Kidney (tissue), 14 donors: ENCODE data around the gene ALK. TPM values are rescaled to one million over a fixed set of nuclear protein-coding genes. Genes with fewer than 3 reads are reported as not detected.

Experiments used
- DNase-seq, 5 donors: peaks; one replicate each; pipeline ENCODE4 v3.0.0-alpha.2; 2013 to 2020
- FAIRE-seq: peaks from 2 replicates; lab custom pipeline; 2012; peaks lifted over from hg19 to GRCh38; lab: Jason Lieb, UNC
- H3K27ac ChIP-seq, 2 donors: one replicate each; pipeline ENCODE4 v1.7.0; 2013; ENCODE audit warnings: low read depth in 2 of 2, low read length in 2 of 2, inconsistent platforms in 1 of 2
- H3K27me3 ChIP-seq: one replicate; pipeline ENCODE4 v1.7.1; 2013; ENCODE audit warnings: low read length, inconsistent platforms; ENCODE audit not compliant: control insufficient read depth, insufficient read depth
- H3K36me3 ChIP-seq, 3 donors: one replicate each; pipeline versions ENCODE4 v1.7.0 to v1.7.1; 2013; ENCODE audit warnings: low read length in 3 of 3, control low read depth in 1 of 3, inconsistent platforms in 1 of 3; ENCODE audit not compliant: insufficient read depth in 3 of 3, control insufficient read depth in 2 of 3
- H3K4me1 ChIP-seq, 3 donors: one replicate each; pipeline versions ENCODE4 v1.7.0 to v1.7.1; 2013; ENCODE audit warnings: low read length in 3 of 3, inconsistent platforms in 1 of 3, low read depth in 1 of 3; ENCODE audit not compliant: control insufficient read depth in 2 of 3, insufficient read depth in 2 of 3
- H3K4me3 ChIP-seq, 3 donors: one replicate each; pipeline versions ENCODE4 v1.7.0 to v1.8.1; 2013; ENCODE audit warnings: low read length in 3 of 3, control low read depth in 1 of 3, inconsistent platforms in 1 of 3
- H3K9ac ChIP-seq, 3 donors: one replicate each; pipeline versions ENCODE4 v1.7.0 to v1.7.1; 2013; ENCODE audit warnings: low read length in 3 of 3, control low read depth in 1 of 3, inconsistent platforms in 1 of 3
- H3K9me3 ChIP-seq, 3 donors: one replicate each; pipeline versions ENCODE4 v1.7.0 to v1.7.1; 2013; ENCODE audit warnings: low read length in 3 of 3, control low read depth in 1 of 3, inconsistent platforms in 1 of 3; ENCODE audit not compliant: control insufficient read depth in 2 of 3, insufficient read depth in 1 of 3
- intact Hi-C: fragments of 100-400 bp; cut with DNase I; formaldehyde crosslinking; loops from one replicate; pipeline ENCODE4 v1.11.1; 2022
- polyA plus RNA-seq: library from polyadenylated mRNA; stranded (reverse); fragments of 350-450 nt; fragmentation: Illumina TruSeq; extraction: RNeasy Lipid Tissue Mini Kit (QIAGEN cat#74804); gene quantifications from one replicate; pipeline ENCODE4 v1.2.3, GENCODE V29; 2014; ENCODE audit warnings: low read depth, low replicate concordance; ENCODE audit not compliant: insufficient read depth
- total RNA-seq: library from RNA; stranded (reverse); fragmentation: NEBNext Ultra II Directional; extraction: Animal tissue kit (Norgen Biotek cat#: 25700); gene quantifications from one replicate; pipeline ENCODE4 v1.2.1, GENCODE V29; 2021
- TF ChIP-seq, protein P1 (sequence below): IDR thresholded peaks from 3 replicates; pipeline ENCODE4 v1.5.1; 2012; ENCODE audit warnings: mild to moderate bottlenecking, moderate library complexity, borderline replicate concordance; ENCODE audit not compliant: insufficient read depth; ENCODE audit errors: extremely low read depth
- donor health status: control.
- donor health status: control.
- donor health status: control.
- donor health status: control.
- donor health status: control.
- donor health status: DM: yes; HTN: yes; CAD: no.
- donor health status: Normal renal cell carcinoma (clear cell type).

The ALK gene
- total and polyA plus RNA-seq, 2 donors from 2014 or later = 0.13 TPM; not detected in 1

DNA sequence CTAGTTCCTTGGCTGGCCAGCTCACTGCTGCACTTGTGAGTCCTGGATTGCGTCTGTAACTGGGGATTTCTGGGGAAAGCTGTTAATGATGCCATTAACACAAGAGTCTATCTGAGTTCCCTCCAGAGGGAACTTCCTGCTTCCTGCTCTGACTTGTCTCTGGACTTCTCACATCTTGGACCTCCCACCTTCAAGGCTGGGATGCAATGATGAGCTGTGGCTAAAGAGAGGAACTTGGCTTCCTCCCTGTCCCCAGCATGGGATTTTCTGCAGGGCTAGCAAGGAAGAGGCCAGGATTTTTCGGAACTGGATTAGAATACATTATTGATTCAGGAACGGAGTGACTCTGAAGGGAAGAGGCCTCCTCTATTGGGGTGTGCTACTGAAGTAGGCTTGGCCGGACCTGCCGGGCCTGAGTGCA, 650.7 kb downstream of the ALK start:
- FAIRE-seq = no peak

DNA sequence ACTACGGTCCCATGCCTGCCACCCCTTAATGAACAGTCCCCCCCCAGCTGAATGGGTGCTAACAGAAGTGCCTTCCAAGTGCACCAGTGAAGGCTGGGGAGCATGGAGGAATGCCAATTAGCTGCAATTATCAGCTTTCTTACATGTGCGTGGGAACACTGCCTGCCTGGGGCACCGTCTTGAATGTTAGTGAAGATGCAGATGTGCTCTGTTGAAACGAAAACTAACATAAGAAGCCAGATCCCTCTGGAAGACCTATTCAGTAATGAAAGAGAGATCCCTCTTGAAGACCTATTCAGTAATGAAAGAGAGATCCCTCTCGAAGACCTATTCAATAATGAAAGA, 651.6 kb downstream of the ALK start:
- Histone ChIP-seq H3K27me3 (no peaks in the 10 kb centered on the region), H3K9ac (no peak overlapping the region), H3K4me3 (no peak overlapping the region), H3K27ac (no peak overlapping the region), H3K4me1 (no peaks in the 10 kb centered on the region), H3K9me3 (no peaks in the 10 kb centered on the region), H3K36me3 (no peaks in the 10 kb centered on the region)
- TF ChIP-seq, protein P1, sequence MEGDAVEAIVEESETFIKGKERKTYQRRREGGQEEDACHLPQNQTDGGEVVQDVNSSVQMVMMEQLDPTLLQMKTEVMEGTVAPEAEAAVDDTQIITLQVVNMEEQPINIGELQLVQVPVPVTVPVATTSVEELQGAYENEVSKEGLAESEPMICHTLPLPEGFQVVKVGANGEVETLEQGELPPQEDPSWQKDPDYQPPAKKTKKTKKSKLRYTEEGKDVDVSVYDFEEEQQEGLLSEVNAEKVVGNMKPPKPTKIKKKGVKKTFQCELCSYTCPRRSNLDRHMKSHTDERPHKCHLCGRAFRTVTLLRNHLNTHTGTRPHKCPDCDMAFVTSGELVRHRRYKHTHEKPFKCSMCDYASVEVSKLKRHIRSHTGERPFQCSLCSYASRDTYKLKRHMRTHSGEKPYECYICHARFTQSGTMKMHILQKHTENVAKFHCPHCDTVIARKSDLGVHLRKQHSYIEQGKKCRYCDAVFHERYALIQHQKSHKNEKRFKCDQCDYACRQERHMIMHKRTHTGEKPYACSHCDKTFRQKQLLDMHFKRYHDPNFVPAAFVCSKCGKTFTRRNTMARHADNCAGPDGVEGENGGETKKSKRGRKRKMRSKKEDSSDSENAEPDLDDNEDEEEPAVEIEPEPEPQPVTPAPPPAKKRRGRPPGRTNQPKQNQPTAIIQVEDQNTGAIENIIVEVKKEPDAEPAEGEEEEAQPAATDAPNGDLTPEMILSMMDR = no peak
- FAIRE-seq (no peak), DNase-seq (no peak)
- intact Hi-C loops = no loop called here

More for the DNA sequence above, 650.7 kb downstream of the ALK start:
- Histone ChIP-seq H3K27ac (no peak overlapping the region), H3K4me1 (no peaks in the 10 kb centered on the region), H3K36me3 (no peaks in the 10 kb centered on the region), H3K9me3 (no peaks in the 10 kb centered on the region), H3K27me3 (no peaks in the 10 kb centered on the region), H3K9ac (no peak overlapping the region), H3K4me3 (no peak overlapping the region)
- DNase-seq = no peak
- TF ChIP-seq, protein P1 = no peak
- intact Hi-C loops = no loop called here

DNA sequence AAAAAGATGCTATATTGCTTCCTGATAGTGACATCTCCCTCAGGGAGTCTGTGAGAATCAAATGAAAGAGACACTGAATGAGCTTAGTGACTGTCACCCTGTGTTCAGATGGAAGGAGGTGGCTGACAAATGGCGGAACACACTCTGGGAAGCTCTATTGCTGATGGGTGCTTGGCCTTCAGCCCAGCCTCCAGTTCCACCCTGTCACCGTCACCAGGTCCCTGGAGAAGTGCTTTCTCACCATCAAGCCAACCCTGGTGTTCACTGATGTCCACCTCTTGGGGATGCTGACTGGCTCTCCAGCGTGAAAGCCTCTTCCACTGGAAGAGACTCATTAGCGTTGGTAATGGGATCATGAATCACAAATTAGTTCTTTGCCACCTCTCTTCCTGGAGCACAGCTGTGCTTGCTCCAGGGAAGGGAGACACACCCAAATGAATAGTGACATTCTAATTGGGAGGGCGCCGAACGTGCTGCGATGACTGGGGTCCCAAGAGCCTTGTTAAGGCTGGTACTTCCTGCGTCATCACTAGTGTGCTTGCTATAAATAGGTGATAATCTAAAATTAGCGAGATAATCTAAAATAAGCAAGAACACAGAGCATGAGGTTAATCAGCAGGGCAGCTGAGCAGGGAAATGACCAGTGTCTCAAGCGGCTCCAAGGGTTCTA, 652.2 kb downstream of the ALK start:
- Histone ChIP-seq H3K36me3 (no peaks in the 10 kb centered on the region), H3K27me3 (no peaks in the 10 kb centered on the region), H3K4me3 (no peak overlapping the region), H3K9me3 (no peaks in the 10 kb centered on the region), H3K27ac (no peak overlapping the region), H3K9ac (no peak overlapping the region), H3K4me1 (no peaks in the 10 kb centered on the region)
- FAIRE-seq = no peak
- no peak for DNase-seq
- intact Hi-C loops = no loop called here
- TF ChIP-seq, protein P1 = no peak

DNA sequence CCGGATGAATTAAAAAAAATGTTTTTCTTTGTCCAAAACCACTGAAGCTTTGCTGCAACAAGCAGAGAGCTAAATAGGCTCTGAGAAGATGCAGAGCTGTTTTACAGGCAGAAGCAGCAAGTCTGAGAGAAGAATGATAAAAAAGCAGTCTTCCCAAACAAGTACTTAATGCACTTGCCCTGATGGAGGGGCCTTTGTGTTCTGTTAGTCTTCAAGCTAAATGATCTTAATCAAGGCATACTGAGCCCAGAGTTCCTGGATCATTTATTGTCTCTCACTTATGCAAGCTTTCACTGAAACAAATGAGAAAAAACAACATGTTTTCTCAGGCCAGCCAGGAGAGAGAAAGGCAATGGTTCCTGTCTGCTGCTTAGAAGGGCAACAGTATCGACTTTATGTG, 653.7 kb downstream of the ALK start:
- no peak overlapping the region for H3K27ac ChIP-seq
- H3K4me3 ChIP-seq = no peak overlapping the region
- no peak overlapping the region for H3K9ac ChIP-seq
- H3K27me3 ChIP-seq = no peaks in the 10 kb centered on the region
- H3K4me1 ChIP-seq = no peaks in the 10 kb centered on the region
- DNase-seq = no peak
- intact Hi-C loops = no loop called here
- FAIRE-seq = no peak
- H3K9me3 ChIP-seq = no peaks in the 10 kb centered on the region
- TF ChIP-seq, protein P1 = no peak
- H3K36me3 ChIP-seq = no peaks in the 10 kb centered on the region
